ENCODE measurements around the gene SLCO2A1. TPM values are rescaled to one million over a fixed set of nuclear protein-coding genes. Genes with fewer than 3 reads are reported as not detected.

Gene SLCO2A1
- total RNA-seq, 4 donors from 2014 or later, result 3.3 to 18.9 (median 6.0) TPM

DNA sequence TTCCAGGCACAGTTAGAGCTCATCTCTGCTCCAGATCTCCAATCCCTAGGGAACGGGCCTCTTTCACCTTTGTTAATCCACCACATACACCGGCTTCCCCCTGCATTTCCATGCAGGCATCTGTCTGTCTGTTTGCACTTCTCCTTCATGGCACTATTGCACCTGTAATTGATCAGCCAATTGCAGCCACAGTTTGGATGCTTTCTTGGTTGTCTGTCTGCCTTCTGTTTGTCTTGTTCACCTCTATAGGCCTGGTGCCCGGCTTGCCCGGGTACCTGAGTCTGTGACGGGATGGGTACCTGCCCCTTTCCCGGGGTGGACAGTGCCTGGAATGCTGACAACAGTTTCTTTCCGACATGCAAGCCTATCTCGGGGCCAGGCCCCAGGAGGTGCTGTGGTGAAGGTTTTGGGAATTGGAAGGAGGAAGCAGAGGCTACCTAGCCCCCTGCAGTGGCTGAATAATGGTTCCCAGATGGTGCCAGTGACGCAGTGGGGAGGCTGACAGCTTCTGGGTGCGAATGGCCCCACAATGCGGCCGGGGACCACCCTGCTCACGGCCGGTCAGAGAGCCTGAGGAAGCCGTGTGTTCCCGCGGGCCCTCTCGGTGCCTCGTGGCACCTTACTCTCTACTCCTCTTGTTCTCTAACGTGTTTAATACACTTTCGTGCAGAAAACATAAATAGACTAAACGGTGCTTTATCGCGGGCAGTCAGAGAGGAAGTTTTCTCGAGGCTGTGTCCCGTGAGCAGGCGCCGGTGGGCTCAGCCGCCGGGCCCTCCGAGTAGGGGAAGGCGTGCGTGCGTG lies 102.8 kb downstream of the SLCO2A1 start:
- H3K9me3 ChIP-seq, result no peaks in the 10 kb centered on the region
- H3K4me1 ChIP-seq, result peaks cover 9 to 20% (median 13%) of the 10 kb centered on the region in 3 donors
- DNase-seq, result no peak
- peak overlapping the region; percentile 42 to 67 (median 48) for H3K4me3 ChIP-seq
- WGBS, 2 donors, result 23 to 90% methylated on average over 5 to 16 of the region's 34 CpGs
- no peaks in the 10 kb centered on the region for H3K36me3 ChIP-seq
- TF ChIP-seq, protein P1, sequence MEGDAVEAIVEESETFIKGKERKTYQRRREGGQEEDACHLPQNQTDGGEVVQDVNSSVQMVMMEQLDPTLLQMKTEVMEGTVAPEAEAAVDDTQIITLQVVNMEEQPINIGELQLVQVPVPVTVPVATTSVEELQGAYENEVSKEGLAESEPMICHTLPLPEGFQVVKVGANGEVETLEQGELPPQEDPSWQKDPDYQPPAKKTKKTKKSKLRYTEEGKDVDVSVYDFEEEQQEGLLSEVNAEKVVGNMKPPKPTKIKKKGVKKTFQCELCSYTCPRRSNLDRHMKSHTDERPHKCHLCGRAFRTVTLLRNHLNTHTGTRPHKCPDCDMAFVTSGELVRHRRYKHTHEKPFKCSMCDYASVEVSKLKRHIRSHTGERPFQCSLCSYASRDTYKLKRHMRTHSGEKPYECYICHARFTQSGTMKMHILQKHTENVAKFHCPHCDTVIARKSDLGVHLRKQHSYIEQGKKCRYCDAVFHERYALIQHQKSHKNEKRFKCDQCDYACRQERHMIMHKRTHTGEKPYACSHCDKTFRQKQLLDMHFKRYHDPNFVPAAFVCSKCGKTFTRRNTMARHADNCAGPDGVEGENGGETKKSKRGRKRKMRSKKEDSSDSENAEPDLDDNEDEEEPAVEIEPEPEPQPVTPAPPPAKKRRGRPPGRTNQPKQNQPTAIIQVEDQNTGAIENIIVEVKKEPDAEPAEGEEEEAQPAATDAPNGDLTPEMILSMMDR (IDR thresholded peaks at IDR 0.05), result no peak
- TF ChIP-seq POLR2A (IDR thresholded peaks at IDR 0.05), result no peak
- intact Hi-C loops (cut with DNase I), result loop anchor here (5.0 kb wide), 1 partner anchor 105 kb away; no protein-coding TSS in a partner anchor
- no peak overlapping the region for H3K27ac ChIP-seq
- peaks cover 0 to 12% (median 0%) of the 10 kb centered on the region in 4 donors for H3K27me3 ChIP-seq

- H3K4me3 ChIP-seq, result no peak overlapping the region
- WGBS, 2 donors, result 94 to 95% methylated on average over 8 to 9 of the region's 10 CpGs
- H3K9me3 ChIP-seq, result no peaks in the 10 kb centered on the region
- no peaks in the 10 kb centered on the region for H3K36me3 ChIP-seq
- no peak for TF ChIP-seq POLR2A (IDR thresholded peaks at IDR 0.05)
- TF ChIP-seq, protein P1 (IDR thresholded peaks at IDR 0.05), result no peak
- peaks cover 0 to 12% (median 0%) of the 10 kb centered on the region in 4 donors for H3K27me3 ChIP-seq
- H3K4me1 ChIP-seq, result peaks cover 9 to 20% (median 13%) of the 10 kb centered on the region in 3 donors
- H3K27ac ChIP-seq, result no peak overlapping the region
- DNase-seq, result no peak
- intact Hi-C loops (cut with DNase I), result loop anchor here (5.0 kb wide), 1 partner anchor 104 kb away; no protein-coding TSS in a partner anchor
Measured at GRCh38 chr3:133925960-133926735, 103.6 kb downstream of the SLCO2A1 start.

DNA sequence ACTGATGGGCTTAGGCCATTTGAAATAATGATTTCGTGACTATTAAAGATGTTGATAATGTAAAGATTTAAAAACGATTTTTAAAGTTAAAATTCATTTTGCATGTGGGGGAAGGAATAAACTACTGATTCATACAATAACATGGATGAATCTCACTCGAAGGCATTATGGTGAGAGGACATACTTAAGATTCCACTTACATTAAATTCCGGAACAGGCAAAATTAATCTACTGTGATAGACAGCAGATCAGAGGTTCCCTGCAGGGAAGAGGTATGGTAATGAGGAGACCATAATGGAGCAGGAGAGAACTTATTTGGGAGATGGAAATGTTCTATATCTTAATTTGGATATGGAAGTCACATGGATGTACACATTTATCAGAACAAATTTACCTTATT lies 105.7 kb downstream of the SLCO2A1 start:
- DNase-seq, result no peak
- Histone ChIP-seq H3K9me3 (no peaks in the 10 kb centered on the region), H3K4me3 (no peak overlapping the region), H3K36me3 (no peaks in the 10 kb centered on the region), H3K4me1 (peaks cover 9 to 20% (median 13%) of the 10 kb centered on the region in 3 donors), H3K27me3 (peaks cover 0 to 16% (median 0%) of the 10 kb centered on the region in 4 donors), H3K27ac (no peak overlapping the region)
- intact Hi-C loops (cut with DNase I), result no loop called here
- TF ChIP-seq, protein P1 (IDR thresholded peaks at IDR 0.05), result no peak
- no peak for TF ChIP-seq POLR2A (IDR thresholded peaks at IDR 0.05)
- 67% methylated on average over 4 of the region's 4 CpGs for WGBS, 2 donors

GRCh38 chr3:133921592-133921991 lies 108.1 kb downstream of the SLCO2A1 start:
- intact Hi-C loops (cut with DNase I), result no loop called here
- no peak for TF ChIP-seq POLR2A (IDR thresholded peaks at IDR 0.05)
- TF ChIP-seq, protein P1 (IDR thresholded peaks at IDR 0.05), result no peak
- H3K27ac ChIP-seq, result no peak overlapping the region
- no peaks in the 10 kb centered on the region for H3K4me1 ChIP-seq
- H3K27me3 ChIP-seq, result peaks cover 0 to 13% (median 0%) of the 10 kb centered on the region in 4 donors
- WGBS, 2 donors, result 86 to 91% methylated on average over 1 of the region's 1 CpG
- no peaks in the 10 kb centered on the region for H3K36me3 ChIP-seq
- DNase-seq, result no peak
- no peak overlapping the region for H3K4me3 ChIP-seq
- no peaks in the 10 kb centered on the region for H3K9me3 ChIP-seq

DNA sequence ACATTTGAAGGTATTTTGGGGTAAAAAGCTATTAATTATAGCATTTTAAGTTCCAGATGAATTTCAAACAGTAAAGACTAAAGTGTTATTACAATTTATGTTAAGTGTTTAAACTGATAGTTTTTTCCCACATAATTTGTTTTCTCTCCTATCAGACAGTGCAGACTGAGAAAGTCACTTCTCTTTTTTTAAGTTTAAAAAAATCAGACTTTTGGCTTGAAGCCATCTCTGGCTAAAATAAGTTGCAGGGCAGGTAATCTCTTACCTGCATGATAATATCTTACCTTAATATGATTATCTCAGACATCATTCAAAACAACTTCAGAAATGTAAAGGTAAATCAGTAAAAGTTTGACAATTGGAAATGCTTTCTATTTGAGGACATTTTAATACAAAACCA lies 112.6 kb downstream of the SLCO2A1 start:
- Histone ChIP-seq H3K27me3 (peaks cover 0 to 31% (median 0%) of the 10 kb centered on the region in 4 donors), H3K4me1 (no peaks in the 10 kb centered on the region), H3K27ac (no peak overlapping the region), H3K4me3 (no peak overlapping the region), H3K36me3 (no peaks in the 10 kb centered on the region), H3K9me3 (no peaks in the 10 kb centered on the region)
- intact Hi-C loops (cut with DNase I), result no loop called here
- no peak for DNase-seq
- no peak for TF ChIP-seq POLR2A (IDR thresholded peaks at IDR 0.05)
- TF ChIP-seq, protein P1 (IDR thresholded peaks at IDR 0.05), result no peak
